K562 (cell line): Measurements from ENCODE around the gene HDAC9. TPM values are rescaled to one million over a fixed set of nuclear protein-coding genes. Genes with fewer than 3 reads are reported as not detected.

ENCODE experiments used
- ATAC-seq: fragments of 200-7000 bp; cut with Tn5 transposase; 3 replicates; pipeline ENCODE4 v1.9.1; 2020; ENCODE audit warnings: moderate library complexity
- BruUV-seq: library from RNA; stranded (reverse); fragments of 400-500 nt; replicated peaks from 2 replicates; lab custom pipeline; 2021; lab: Mats Ljungman, UMichigan
- CTCF ChIA-PET: fragments of 300-600 bp; formaldehyde crosslinking; extraction: SDS; loops from one replicate; lab custom pipeline; 2021; ENCODE audit warnings: low intra/inter-chr PET ratio; lab: Yijun Ruan, JAX
- POLR2A ChIA-PET: fragments of 300-600, 350-650 bp; sonication (Branson Sonifier 250); formaldehyde crosslinking; extraction: SDS; loops from one replicate; lab custom pipeline; 2021; ENCODE audit warnings: antibody characterized with exemption, inconsistent platforms; lab: Yijun Ruan, JAX
- DNase-seq, 4 experiments: peaks; one replicate each; pipeline versions ENCODE4 v3.0.0 to v3.0.0-alpha.2; 2011 to 2018; ENCODE audit warnings: low spot score in 3 of 4, mixed read lengths in 3 of 4; ENCODE audit errors: extremely low read depth in 1 of 4
- FAIRE-seq: peaks from 2 replicates; lab custom pipeline; 2011; peaks lifted over from hg19 to GRCh38; lab: Jason Lieb, UNC
- H2AFZ ChIP-seq: 2 replicates; pipeline ENCODE4 v1.6.0; 2011; ENCODE audit warnings: low read depth, low read length, control low read depth, inconsistent platforms
- H3K27ac ChIP-seq: fragments of 200-600 bp; 3 replicates; pipeline ENCODE4 v1.8.0; 2011; ENCODE audit warnings: low read depth, mild to moderate bottlenecking, control low read depth, inconsistent platforms, low read length, moderate library complexity, mixed read lengths; ENCODE audit errors: extremely low read depth
- H3K27me3 ChIP-seq, 2 experiments: fragments of 300-600 bp in 1 of 2; 2 replicates in 1 of 2; 3 replicates in 1 of 2; pipeline versions ENCODE4 v1.6.0 to v1.8.0; 2011; ENCODE audit warnings: inconsistent platforms in 2 of 2, low read length in 2 of 2, mild to moderate bottlenecking in 1 of 2, mixed read lengths in 1 of 2, moderate library complexity in 1 of 2; ENCODE audit not compliant: control insufficient read depth in 2 of 2, insufficient read depth in 2 of 2
- H3K36me3 ChIP-seq: fragments of 300-600 bp; 3 replicates; pipeline ENCODE4 v1.8.0; 2011; ENCODE audit warnings: mild to moderate bottlenecking, low read length, inconsistent platforms; ENCODE audit not compliant: control insufficient read depth, insufficient read depth
- H3K4me1 ChIP-seq, 2 experiments: fragments of 200-600 bp in 1 of 2; replicated peaks in 1 of 2; 2 replicates in 1 of 2; 3 replicates in 1 of 2; pipeline versions ENCODE4 v1.5.1 to v1.8.0; 2011; ENCODE audit warnings: inconsistent platforms in 2 of 2, low read length in 2 of 2, mild to moderate bottlenecking in 1 of 2, mixed read lengths in 1 of 2, moderate library complexity in 1 of 2; ENCODE audit not compliant: control insufficient read depth in 2 of 2, insufficient read depth in 2 of 2
- H3K4me2 ChIP-seq: 2 replicates; pipeline ENCODE4 v1.6.1; 2011; ENCODE audit warnings: low read length, control low read depth, inconsistent platforms, mixed read lengths; ENCODE audit not compliant: insufficient read depth
- H3K4me3 ChIP-seq: fragments of 200-600 bp; sonication (generic), shearing (Covaris generic); 2 replicates; pipeline ENCODE4 v1.5.1; 2016; ENCODE audit warnings: control low read depth, inconsistent platforms
- H3K79me2 ChIP-seq: fragments of 200-600 bp; 3 replicates; pipeline ENCODE4 v1.8.0; 2011; ENCODE audit warnings: low read length, inconsistent platforms; ENCODE audit not compliant: control insufficient read depth, insufficient read depth
- H3K9ac ChIP-seq, 2 experiments: 2 replicates each; pipeline versions ENCODE4 v1.6.0 to v1.6.1; 2011; ENCODE audit warnings: low read depth in 2 of 2, low read length in 2 of 2, control low read depth in 1 of 2, inconsistent platforms in 1 of 2, mild to moderate bottlenecking in 1 of 2, mixed read lengths in 1 of 2; ENCODE audit not compliant: insufficient read depth in 1 of 2
- H3K9me1 ChIP-seq: one replicate; pipeline ENCODE4 v1.6.0; 2011; ENCODE audit warnings: inconsistent platforms, mild to moderate bottlenecking, low read length, moderate library complexity; ENCODE audit not compliant: control insufficient read depth, insufficient read depth
- H3K9me3 ChIP-seq: replicated peaks from 2 replicates; pipeline ENCODE4 v1.5.1; 2011; ENCODE audit warnings: low read depth, low read length, inconsistent platforms; ENCODE audit not compliant: control insufficient read depth, insufficient read depth
- H4K20me1 ChIP-seq: replicated peaks from 2 replicates; pipeline ENCODE4 v1.6.1; 2011; ENCODE audit warnings: low read length, inconsistent platforms, mixed read lengths; ENCODE audit not compliant: control insufficient read depth, insufficient read depth
- ATF7 ChIP-seq: fragments of 450-650 bp; IDR thresholded peaks from 2 replicates; pipeline ENCODE4 v1.7.1; 2014; ENCODE audit warnings: mild to moderate bottlenecking, moderate library complexity
- DACH1 ChIP-seq: fragments of 450-650 bp; IDR thresholded peaks from 2 replicates; pipeline ENCODE4 v1.6.1; 2018; ENCODE audit not compliant: partially characterized antibody
- EHMT2 ChIP-seq: fragments of 450-650 bp; IDR thresholded peaks from 2 replicates; pipeline ENCODE4 v1.6.1; 2018; ENCODE audit warnings: antibody characterized with exemption
- HDGF ChIP-seq: fragments of 450-650 bp; IDR thresholded peaks from 2 replicates; pipeline ENCODE4 v1.6.1; 2016
- HMG20B ChIP-seq: fragments of 250-450 bp; sonication (Bioruptor Pico); IDR thresholded peaks from 2 replicates; pipeline ENCODE4 v1.5.0; 2021; ENCODE audit warnings: mild to moderate bottlenecking
- LCOR ChIP-seq: sonication (generic); formaldehyde crosslinking; IDR thresholded peaks from 2 replicates; pipeline ENCODE4 v1.8.0; 2022; ENCODE audit warnings: mild to moderate bottlenecking, missing genetic modification reagents
- MBD2 ChIP-seq: sonication (generic); IDR thresholded peaks from 2 replicates; pipeline ENCODE4 v1.6.1; 2016; ENCODE audit warnings: low read depth, borderline replicate concordance
- MTF1 ChIP-seq: fragments of 250-450 bp; sonication (Bioruptor Pico); IDR thresholded peaks from 2 replicates; pipeline ENCODE4 v1.9.0; 2021; ENCODE audit warnings: moderate library complexity, mild to moderate bottlenecking, inconsistent platforms, borderline replicate concordance
- NBN ChIP-seq: fragments of 450-650 bp; IDR thresholded peaks from 2 replicates; pipeline ENCODE4 v1.6.1; 2016; ENCODE audit warnings: low read depth, mild to moderate bottlenecking
- NUFIP1 ChIP-seq: fragments of 450-650 bp; IDR thresholded peaks from 2 replicates; pipeline ENCODE4 v1.6.1; 2018; ENCODE audit not compliant: partially characterized antibody
- RAD51 ChIP-seq: fragments of 450-650 bp; IDR thresholded peaks from 2 replicates; pipeline ENCODE4 v1.7.1; 2016; ENCODE audit warnings: low read depth, mild to moderate bottlenecking, borderline replicate concordance
- RBM14 ChIP-seq: fragments of 200-400 bp; formaldehyde crosslinking; IDR thresholded peaks from 2 replicates; pipeline ENCODE4 v1.6.1; 2018; ENCODE audit warnings: low read depth, mild to moderate bottlenecking, low read length, moderate library complexity, borderline replicate concordance; ENCODE audit not compliant: insufficient read depth
- RBM34 ChIP-seq: fragments of 200-400 bp; formaldehyde crosslinking; IDR thresholded peaks from 2 replicates; pipeline ENCODE4 v1.6.1; 2018; ENCODE audit warnings: low read length, borderline replicate concordance; ENCODE audit not compliant: insufficient read depth
- XRCC5 ChIP-seq: fragments of 200-400 bp; formaldehyde crosslinking; IDR thresholded peaks from 2 replicates; pipeline ENCODE4 v1.6.1; 2017; ENCODE audit warnings: low read depth, mild to moderate bottlenecking, low read length
- ZMIZ1 ChIP-seq, 2 experiments: fragments of 150-350 bp in 1 of 2; IDR thresholded peaks; 2 replicates each; pipeline ENCODE4 v1.6.1; 2012 to 2016; ENCODE audit warnings: low read depth in 2 of 2, low read length in 2 of 2, mild to moderate bottlenecking in 1 of 2, moderate library complexity in 1 of 2
- ZNF561 ChIP-seq: fragments of 450-650 bp; formaldehyde crosslinking; conservative IDR thresholded peaks from 2 replicates; pipeline ENCODE4 v1.4.0; 2020; ENCODE audit warnings: mild to moderate bottlenecking, moderate library complexity
- ZNF644 ChIP-seq: fragments of 200-800 bp; sonication (Bioruptor generic); IDR thresholded peaks from 2 replicates; pipeline ENCODE4 v1.6.1; 2016; ENCODE audit warnings: low read depth, missing genetic modification characterization, missing compliant biosample characterization
- ZNF75A ChIP-seq: fragments of 450-650 bp; formaldehyde crosslinking; IDR thresholded peaks from 2 replicates; pipeline ENCODE4 v1.4.0; 2020; ENCODE audit warnings: mild to moderate bottlenecking
- ZSCAN32 ChIP-seq: fragments of 450-650 bp; formaldehyde crosslinking; IDR thresholded peaks from 2 replicates; pipeline ENCODE4 v1.4.0; 2020; ENCODE audit warnings: mild to moderate bottlenecking, moderate library complexity
- WGBS: fragments of 100-300 bp; shearing (Covaris generic); methylation state at CpG from one replicate; pipeline ENCODE4 v1.1.6; 2016; ENCODE audit warnings: low coverage, mixed read lengths; ENCODE audit not compliant: insufficient coverage; ENCODE audit errors: missing lambda C conversion rate; 5-methylcytosine and 5-hydroxymethylcytosine counted together
- in situ Hi-C: fragments of 300-500 bp; cut with MboI; formaldehyde crosslinking; loops from 4 replicates; pipeline ENCODE4 v1.15.0; 2018; ENCODE audit warnings: inconsistent platforms, mixed read lengths
- intact Hi-C: fragments of 100-400 bp; cut with micrococcal nuclease; formaldehyde crosslinking; loops from 2 replicates; pipeline ENCODE4 v1.14.2; 2022
- polyA plus RNA-seq, 8 experiments: library from polyadenylated mRNA; depleted of rRNA in 4 of 8; stranded (reverse) in 5 of 8; unstranded in 3 of 8; fragments of >200 nt; fragmentation: Nextera tagmentation in 2 of 8; fragmentation: Illumina TruSeq in 1 of 8; extraction: Ambion mirVana in 2 of 8; extraction: Trizol in 1 of 8; gene quantifications; 2 replicates each; pipeline versions ENCODE4 v1.2.1 to v1.2.3, GENCODE V29; 2011 to 2014; ENCODE audit warnings: inconsistent platforms in 1 of 8, missing spikeins in 1 of 8
- total RNA-seq, 7 experiments: library from RNA; depleted of rRNA in 6 of 7; stranded (reverse); fragments of >200 nt in 6 of 7; fragmentation: Illumina TruSeq in 2 of 7; extraction: Trizol in 2 of 7; gene quantifications; 2 replicates each; pipeline versions ENCODE4 v1.2.1 to v1.2.3, GENCODE V29; 2011 to 2021; ENCODE audit warnings: low replicate concordance in 1 of 7

The HDAC9 gene
- total and polyA plus RNA-seq, 9 of the 15 experiments (the other 6 are each of a cell fraction or from before 2014, with no cell fraction given): 0.08 to 0.91 (median 0.33) TPM

- no peak for TF ChIP-seq MTF1
- no peak for TF ChIP-seq ZNF75A
- TF ChIP-seq NUFIP1: no peak
- no peak for TF ChIP-seq ZNF561
- no peak for TF ChIP-seq MBD2
- no peak for TF ChIP-seq RAD51
- TF ChIP-seq ZMIZ1 (IDR thresholded peaks at IDR 0.05; ENCODE audit: low read depth in 2 of 2, low read length in 2 of 2): no peak
- no peak for TF ChIP-seq LCOR (CRISPR knock-in tag)
- TF ChIP-seq HMG20B (CRISPR knock-in tag): no peak
- no peak for TF ChIP-seq XRCC5
- TF ChIP-seq ZSCAN32 (CRISPR knock-in tag): no peak
- no peak for TF ChIP-seq NBN
- TF ChIP-seq ATF7: no peak
- TF ChIP-seq DACH1: no peak
- no peak for TF ChIP-seq RBM34
- no peak for TF ChIP-seq HDGF
- no peak for TF ChIP-seq EHMT2
- no peak for TF ChIP-seq RBM14
- TF ChIP-seq ZNF644 (tag): no peak
- no TSS peak for BruUV-seq
- no peak for FAIRE-seq
- in situ Hi-C loops: no loop called here
- no peak overlapping the region for H3K9ac ChIP-seq
- H3K79me2 ChIP-seq: no peaks in the 10 kb centered on the region
- H3K36me3 ChIP-seq: no peaks in the 10 kb centered on the region
- H4K20me1 ChIP-seq: no peaks in the 10 kb centered on the region
- H2AFZ ChIP-seq: no peak overlapping the region
- intact Hi-C loops: no loop called here
- no peak overlapping the region for H3K4me2 ChIP-seq
- ChIA-PET POLR2A (no interaction called here), CTCF (no interaction called here)
- H3K27me3 ChIP-seq: no peaks in the 10 kb centered on the region
- no peak for ATAC-seq
- 0% methylated on average over 1 of the region's 1 CpG for WGBS
- H3K4me1 ChIP-seq: no peaks in the 10 kb centered on the region
- no peaks in the 10 kb centered on the region for H3K9me3 ChIP-seq
- DNase-seq: no peak
- H3K4me3 ChIP-seq: no peak overlapping the region
- peaks cover 2% of the 10 kb centered on the region for H3K9me1 ChIP-seq
- no peak overlapping the region for H3K27ac ChIP-seq
Measured at GRCh38 chr7:18849130-18849529, 353.6 kb downstream of the HDAC9 start.
